Activated T-cell treated with anti-CD3 and anti-CD28 coated beads, Interleukin-2, amount 50 U/mL, for 4 hours (primary cell): ENCODE data around the gene NTNG1. TPM values are rescaled to one million over a fixed set of nuclear protein-coding genes. Genes with fewer than 3 reads are reported as not detected.

Experiments used
- ATAC-seq, 2 donors: fragments of 200-7000 bp; cut with Tn5 transposase; one replicate each; pipeline ENCODE4 v1.10.0; 2021
- DNase-seq: peaks from one replicate; pipeline ENCODE4 v3.0.0-alpha.2; 2020
- H3K27me3 Mint-ChIP-seq: one replicate; pipeline ENCODE4 v1.8.0; 2021; ENCODE audit warnings: low read depth, mixed read lengths
- H3K36me3 Mint-ChIP-seq: one replicate; pipeline ENCODE4 v1.8.0; 2022; ENCODE audit warnings: mixed read lengths; ENCODE audit not compliant: insufficient read depth
- H3K4me1 Mint-ChIP-seq: one replicate; pipeline ENCODE4 v1.8.0; 2021; ENCODE audit warnings: low read depth, mixed read lengths
- H3K4me3 Mint-ChIP-seq: one replicate; pipeline ENCODE4 v1.8.0; 2021; ENCODE audit warnings: mild to moderate bottlenecking, moderate library complexity, mixed read lengths
- H3K9me3 Mint-ChIP-seq: one replicate; pipeline ENCODE4 v1.8.0; 2021; ENCODE audit warnings: mixed read lengths
- total RNA-seq, 3 donors: library from RNA; stranded (reverse); gene quantifications; one replicate each; pipeline ENCODE4 v1.2.1, GENCODE V29; 2021

Gene NTNG1
- total RNA-seq, 3 donors from 2014 or later = not detected

DNA sequence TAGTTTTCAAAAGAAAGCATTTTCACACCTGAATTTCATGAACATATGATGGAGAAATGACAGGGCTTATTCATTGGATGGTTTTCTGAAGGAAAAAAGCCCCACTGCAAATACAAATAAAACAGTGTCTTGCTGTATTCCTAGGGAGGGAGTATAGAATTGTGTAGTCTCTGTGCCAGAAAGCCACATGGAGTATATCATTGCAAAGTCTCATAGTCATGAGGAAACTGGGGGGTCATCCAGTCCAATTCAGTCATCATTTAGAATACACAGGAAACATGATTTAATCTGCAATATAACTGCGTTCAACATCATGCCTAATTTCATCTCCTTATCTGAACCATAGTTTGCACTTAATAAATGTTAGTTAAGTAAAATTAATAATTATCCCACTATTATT, 222.3 kb downstream of the NTNG1 start:
- Mint-ChIP-seq H3K4me1 (no peaks in the 10 kb centered on the region), H3K9me3 (no peaks in the 10 kb centered on the region), H3K36me3 (no peaks in the 10 kb centered on the region), H3K27me3 (no peaks in the 10 kb centered on the region), H3K4me3 (no peak overlapping the region)
- no peak for ATAC-seq
- no peak for DNase-seq

DNA sequence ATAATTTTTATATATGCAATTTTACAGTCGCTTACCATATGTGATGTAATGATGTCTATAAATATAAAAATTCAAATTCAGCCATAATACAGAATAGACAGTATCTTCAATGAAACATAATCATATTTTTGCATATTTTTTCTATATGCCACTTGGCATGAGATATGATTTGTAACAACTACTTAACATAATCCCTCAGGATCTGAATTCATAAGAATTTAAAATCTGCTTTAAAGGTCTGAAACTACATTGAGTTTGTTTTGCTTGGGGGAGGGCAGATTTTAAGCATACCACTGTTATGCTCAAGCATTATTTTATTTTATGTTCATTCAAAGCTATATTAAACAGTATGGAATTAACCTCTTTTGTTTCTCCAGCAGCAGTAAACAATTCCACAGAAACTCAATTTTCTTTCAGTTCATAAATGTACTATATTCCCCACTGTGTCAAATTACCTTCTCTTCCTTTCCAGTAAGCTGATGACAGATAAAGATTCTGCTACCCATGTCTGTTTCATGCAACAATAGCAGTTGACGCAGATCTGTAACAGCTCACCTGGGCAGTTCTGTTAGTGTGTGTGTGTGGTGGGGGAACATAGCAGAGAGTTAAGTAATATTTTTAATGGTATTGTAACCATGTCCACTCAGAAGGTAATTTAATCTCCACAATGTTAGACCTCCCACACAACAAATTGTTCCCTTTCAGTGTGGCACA, 224.8 kb downstream of the NTNG1 start:
- Mint-ChIP-seq H3K36me3 (no peaks in the 10 kb centered on the region), H3K9me3 (no peaks in the 10 kb centered on the region), H3K4me3 (no peak overlapping the region), H3K27me3 (peaks cover 2% of the 10 kb centered on the region), H3K4me1 (no peaks in the 10 kb centered on the region)
- no peak for ATAC-seq
- no peak for DNase-seq

- Mint-ChIP-seq H3K36me3 (no peaks in the 10 kb centered on the region), H3K4me3 (no peak overlapping the region), H3K27me3 (no peaks in the 10 kb centered on the region), H3K4me1 (no peaks in the 10 kb centered on the region), H3K9me3 (no peaks in the 10 kb centered on the region)
- DNase-seq (no peak), ATAC-seq (no peak)
These were observed 237.6 kb downstream of the NTNG1 start for GRCh38 chr1:107378426-107378825.

- DNase-seq = no peak
- H3K27me3 Mint-ChIP-seq = no peaks in the 10 kb centered on the region
- no peak for ATAC-seq
- no peaks in the 10 kb centered on the region for H3K36me3 Mint-ChIP-seq
- no peak overlapping the region for H3K4me3 Mint-ChIP-seq
- H3K9me3 Mint-ChIP-seq = no peaks in the 10 kb centered on the region
- H3K4me1 Mint-ChIP-seq = no peaks in the 10 kb centered on the region
These were observed 238.0 kb downstream of the NTNG1 start for GRCh38 chr1:107378866-107379265.

- Mint-ChIP-seq H3K4me3 (no peak overlapping the region), H3K27me3 (no peaks in the 10 kb centered on the region), H3K36me3 (no peaks in the 10 kb centered on the region), H3K4me1 (no peaks in the 10 kb centered on the region), H3K9me3 (no peaks in the 10 kb centered on the region)
- DNase-seq = no peak
- ATAC-seq = no peak
These were observed 239.0 kb downstream of the NTNG1 start for GRCh38 chr1:107379826-107380225.

DNA sequence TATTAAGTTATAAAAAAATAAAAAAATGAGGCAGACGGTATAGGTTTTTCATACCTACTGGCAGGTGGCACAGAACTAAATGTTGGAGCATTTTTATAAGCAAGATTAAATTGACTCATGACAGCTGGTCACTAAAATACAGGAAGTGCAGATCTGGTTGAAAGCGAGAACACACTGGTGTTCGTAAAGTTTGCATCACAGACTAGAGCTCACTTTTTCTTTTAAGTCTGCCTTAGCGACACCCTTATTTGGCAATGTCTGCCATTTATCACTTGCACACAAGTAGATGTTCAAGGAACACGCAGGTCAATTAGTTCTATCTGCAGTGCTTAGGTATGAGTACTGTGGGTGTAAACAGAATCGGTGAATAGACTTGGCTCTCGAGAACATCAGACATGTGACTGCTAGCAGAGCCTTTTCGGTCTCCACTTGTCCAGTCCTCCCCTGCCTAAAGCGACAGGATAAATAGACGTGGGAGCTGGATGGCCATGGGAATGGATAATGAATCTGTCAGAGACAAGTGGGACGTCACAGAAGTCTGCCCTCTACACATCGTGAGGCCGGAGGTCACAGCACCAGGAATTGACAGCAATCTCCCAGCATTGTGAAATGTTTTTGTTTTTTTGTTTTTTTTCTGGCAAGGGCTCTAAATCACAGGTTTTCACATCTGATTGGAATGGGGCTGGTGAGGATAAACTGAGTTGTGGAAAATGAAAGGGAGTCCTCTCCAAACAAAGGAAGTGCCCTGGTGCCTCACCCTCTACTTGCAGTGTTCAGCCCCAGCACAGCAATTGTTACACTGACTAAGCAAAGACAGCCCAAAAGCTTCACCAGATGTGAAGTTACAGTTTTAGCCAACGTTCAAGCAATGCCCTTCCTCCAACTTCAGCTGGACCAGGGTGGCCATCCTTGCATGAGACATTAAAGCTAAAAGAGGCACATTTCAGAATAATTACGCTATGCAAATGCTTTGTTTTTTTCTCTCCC, 248.9 kb downstream of the NTNG1 start:
- Mint-ChIP-seq H3K36me3 (no peaks in the 10 kb centered on the region), H3K4me3 (no peak overlapping the region), H3K9me3 (no peaks in the 10 kb centered on the region), H3K27me3 (peaks cover 4% of the 10 kb centered on the region), H3K4me1 (no peaks in the 10 kb centered on the region)
- no peak for ATAC-seq
- no peak for DNase-seq

GRCh38 chr1:107394301-107394700, 253.5 kb downstream of the NTNG1 start:
- Mint-ChIP-seq H3K9me3 (no peaks in the 10 kb centered on the region), H3K36me3 (no peaks in the 10 kb centered on the region), H3K4me1 (no peaks in the 10 kb centered on the region), H3K4me3 (no peak overlapping the region), H3K27me3 (peaks cover 2% of the 10 kb centered on the region)
- ATAC-seq = no peak
- DNase-seq = no peak

DNA sequence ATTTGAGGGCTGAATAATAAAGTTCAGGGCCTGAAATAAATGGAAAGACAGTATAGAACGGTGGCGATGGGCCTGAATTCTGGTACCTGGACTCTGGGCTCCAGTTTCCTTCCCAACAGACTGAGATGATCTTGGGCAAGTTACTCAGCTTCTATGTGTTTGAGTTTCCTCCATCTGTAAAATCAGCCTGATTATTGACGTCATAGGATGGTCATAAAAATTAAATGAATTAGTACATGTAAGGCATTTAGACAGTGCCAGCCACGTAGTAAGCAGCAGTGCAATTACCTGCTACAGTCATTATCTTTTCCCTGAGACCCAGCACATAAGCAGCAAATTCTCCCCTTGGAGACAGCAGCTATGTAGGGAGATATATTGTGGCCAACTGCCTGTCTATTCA, 260.9 kb downstream of the NTNG1 start:
- Mint-ChIP-seq H3K4me1 (no peaks in the 10 kb centered on the region), H3K36me3 (no peaks in the 10 kb centered on the region), H3K9me3 (no peaks in the 10 kb centered on the region), H3K27me3 (no peaks in the 10 kb centered on the region), H3K4me3 (no peak overlapping the region)
- no peak for DNase-seq
- ATAC-seq = no peak

GRCh38 chr1:107404756-107405155, 263.9 kb downstream of the NTNG1 start:
- DNase-seq = no peak
- ATAC-seq = no peak
- no peaks in the 10 kb centered on the region for H3K9me3 Mint-ChIP-seq
- no peak overlapping the region for H3K4me3 Mint-ChIP-seq
- H3K27me3 Mint-ChIP-seq = no peaks in the 10 kb centered on the region
- H3K4me1 Mint-ChIP-seq = no peaks in the 10 kb centered on the region
- H3K36me3 Mint-ChIP-seq = no peaks in the 10 kb centered on the region

- ATAC-seq = no peak
- no peak for DNase-seq
- Mint-ChIP-seq H3K4me1 (no peaks in the 10 kb centered on the region), H3K9me3 (no peaks in the 10 kb centered on the region), H3K36me3 (no peaks in the 10 kb centered on the region), H3K4me3 (no peak overlapping the region), H3K27me3 (no peaks in the 10 kb centered on the region)
These were observed 264.4 kb downstream of the NTNG1 start for GRCh38 chr1:107405236-107405635.

DNA sequence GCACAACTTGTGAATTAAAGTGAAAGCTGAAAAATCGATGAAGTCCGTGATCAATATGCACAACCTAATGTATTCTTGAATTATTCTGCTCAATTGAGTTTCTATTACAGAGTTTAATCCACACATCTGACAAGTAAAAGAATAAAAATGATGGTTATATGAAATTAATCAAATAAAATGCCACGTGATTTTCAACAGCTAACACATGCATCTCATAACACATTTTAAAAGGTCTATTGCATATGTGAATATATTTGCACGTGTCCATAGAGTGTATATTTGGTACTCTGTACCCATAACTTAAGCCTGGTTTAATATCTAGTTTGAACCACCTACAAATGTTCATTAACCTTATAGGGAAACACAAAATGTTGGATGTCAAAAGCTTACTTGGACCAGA, 266.2 kb downstream of the NTNG1 start:
- Mint-ChIP-seq H3K4me3 (no peak overlapping the region), H3K4me1 (no peaks in the 10 kb centered on the region), H3K27me3 (no peaks in the 10 kb centered on the region), H3K9me3 (no peaks in the 10 kb centered on the region), H3K36me3 (no peaks in the 10 kb centered on the region)
- ATAC-seq = no peak
- no peak for DNase-seq

- ATAC-seq = no peak
- no peak overlapping the region for H3K4me3 Mint-ChIP-seq
- H3K9me3 Mint-ChIP-seq = no peaks in the 10 kb centered on the region
- H3K27me3 Mint-ChIP-seq = no peaks in the 10 kb centered on the region
- H3K4me1 Mint-ChIP-seq = no peaks in the 10 kb centered on the region
- no peaks in the 10 kb centered on the region for H3K36me3 Mint-ChIP-seq
- no peak for DNase-seq
These were observed 272.7 kb downstream of the NTNG1 start for GRCh38 chr1:107413546-107413945.

DNA sequence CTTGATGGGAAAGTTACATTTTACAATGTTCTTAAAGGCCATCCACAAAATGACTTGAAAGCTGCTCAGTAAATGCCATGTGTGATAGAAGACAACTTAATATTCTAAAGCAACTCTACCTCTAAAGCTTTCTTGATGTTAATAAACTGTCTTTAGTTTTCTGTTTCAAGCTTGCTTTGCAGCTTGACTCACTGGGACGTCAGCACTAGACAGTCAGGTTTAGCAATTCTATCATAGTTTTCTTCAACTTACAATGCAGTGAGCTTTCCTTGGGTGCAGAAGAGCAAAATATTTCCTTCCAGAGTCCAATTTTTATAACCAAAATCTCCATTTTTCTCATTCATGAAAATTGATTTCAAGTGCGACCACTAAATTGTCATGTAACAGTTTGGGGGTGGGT, 273.1 kb downstream of the NTNG1 start:
- H3K4me1 Mint-ChIP-seq = no peaks in the 10 kb centered on the region
- H3K36me3 Mint-ChIP-seq = no peaks in the 10 kb centered on the region
- H3K9me3 Mint-ChIP-seq = no peaks in the 10 kb centered on the region
- no peak overlapping the region for H3K4me3 Mint-ChIP-seq
- H3K27me3 Mint-ChIP-seq = no peaks in the 10 kb centered on the region
- ATAC-seq (no peak), DNase-seq (no peak)

DNA sequence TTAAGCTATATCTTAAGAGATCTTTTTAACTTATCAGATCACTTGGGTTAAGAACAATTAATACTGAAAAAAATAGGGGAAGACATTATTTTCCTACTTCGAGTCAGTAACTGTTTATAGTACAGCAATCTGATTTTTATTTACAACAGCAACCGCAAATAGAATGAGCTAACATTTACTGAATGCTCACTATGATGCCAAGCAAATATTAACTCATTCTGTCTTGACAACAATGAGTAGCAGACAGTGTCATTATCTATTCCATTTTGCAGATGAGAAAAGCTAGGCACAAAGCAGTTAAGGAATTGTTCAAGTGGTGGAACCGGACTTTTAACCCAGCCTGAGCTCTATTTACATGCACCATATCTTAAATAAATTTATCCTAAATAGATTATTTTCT, 273.7 kb downstream of the NTNG1 start:
- Mint-ChIP-seq H3K36me3 (no peaks in the 10 kb centered on the region), H3K4me3 (no peak overlapping the region), H3K4me1 (no peaks in the 10 kb centered on the region), H3K27me3 (no peaks in the 10 kb centered on the region), H3K9me3 (no peaks in the 10 kb centered on the region)
- ATAC-seq (no peak), DNase-seq (no peak)

GRCh38 chr1:107415241-107415640, 274.4 kb downstream of the NTNG1 start:
- no peak overlapping the region for H3K4me3 Mint-ChIP-seq
- H3K36me3 Mint-ChIP-seq = no peaks in the 10 kb centered on the region
- H3K4me1 Mint-ChIP-seq = no peaks in the 10 kb centered on the region
- DNase-seq (no peak), ATAC-seq (no peak)
- H3K9me3 Mint-ChIP-seq = no peaks in the 10 kb centered on the region
- H3K27me3 Mint-ChIP-seq = no peaks in the 10 kb centered on the region
